ENCODE data around the gene KLLN. TPM values are rescaled to one million over a fixed set of nuclear protein-coding genes. Genes with fewer than 3 reads are reported as not detected.

KLLN gene
- total and polyA plus RNA-seq, 9 of the 15 experiments (the other 6 are each of a cell fraction or from before 2014, with no cell fraction given), result 0.07 to 0.40 (median 0.25) TPM

DNA sequence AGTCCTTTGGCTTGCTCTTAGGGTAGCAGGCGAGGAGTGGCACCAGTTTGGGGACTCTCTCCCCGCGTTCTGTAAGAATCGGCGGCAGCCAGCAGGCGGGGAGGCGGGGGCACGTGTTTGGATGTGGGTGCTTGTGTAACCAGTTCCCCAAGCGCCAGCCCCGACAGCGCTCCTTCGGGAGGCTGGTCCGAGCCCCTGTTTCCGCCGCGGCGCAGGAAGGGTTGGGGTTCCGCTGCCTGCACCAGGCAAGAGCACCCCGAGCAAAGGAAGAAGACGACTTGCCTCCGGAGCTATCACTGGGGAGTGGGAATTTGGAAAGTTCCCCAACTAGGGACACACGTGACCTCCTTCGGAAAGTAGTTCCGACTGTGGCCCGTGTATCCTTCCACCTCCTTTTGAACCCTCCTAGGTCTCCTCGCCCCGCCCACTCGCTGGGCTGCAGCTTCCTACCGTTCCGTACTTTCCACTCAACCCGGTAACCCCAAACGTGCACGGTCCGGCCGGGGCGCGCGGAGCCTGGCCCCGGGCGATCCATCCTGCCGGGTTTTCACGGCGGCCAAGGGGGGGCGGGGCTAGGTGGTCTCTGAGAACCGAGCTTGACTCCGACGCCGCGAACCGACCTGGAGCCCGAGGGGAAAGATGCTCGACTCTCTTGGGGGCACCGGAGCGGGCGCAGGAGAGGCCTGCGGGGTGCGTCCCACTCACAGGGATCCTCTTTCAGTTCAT lies 1.2 kb downstream of the KLLN start (continued):
- TF ChIP-seq, protein P1, sequence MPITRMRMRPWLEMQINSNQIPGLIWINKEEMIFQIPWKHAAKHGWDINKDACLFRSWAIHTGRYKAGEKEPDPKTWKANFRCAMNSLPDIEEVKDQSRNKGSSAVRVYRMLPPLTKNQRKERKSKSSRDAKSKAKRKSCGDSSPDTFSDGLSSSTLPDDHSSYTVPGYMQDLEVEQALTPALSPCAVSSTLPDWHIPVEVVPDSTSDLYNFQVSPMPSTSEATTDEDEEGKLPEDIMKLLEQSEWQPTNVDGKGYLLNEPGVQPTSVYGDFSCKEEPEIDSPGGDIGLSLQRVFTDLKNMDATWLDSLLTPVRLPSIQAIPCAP (CRISPR knock-in tag; IDR thresholded peaks at IDR 0.05; ENCODE audit: borderline replicate concordance), result no peak
- TF ChIP-seq DACH1 (IDR thresholded peaks at IDR 0.05; ENCODE audit: partially characterized antibody), result no peak
- TF ChIP-seq, protein P2, sequence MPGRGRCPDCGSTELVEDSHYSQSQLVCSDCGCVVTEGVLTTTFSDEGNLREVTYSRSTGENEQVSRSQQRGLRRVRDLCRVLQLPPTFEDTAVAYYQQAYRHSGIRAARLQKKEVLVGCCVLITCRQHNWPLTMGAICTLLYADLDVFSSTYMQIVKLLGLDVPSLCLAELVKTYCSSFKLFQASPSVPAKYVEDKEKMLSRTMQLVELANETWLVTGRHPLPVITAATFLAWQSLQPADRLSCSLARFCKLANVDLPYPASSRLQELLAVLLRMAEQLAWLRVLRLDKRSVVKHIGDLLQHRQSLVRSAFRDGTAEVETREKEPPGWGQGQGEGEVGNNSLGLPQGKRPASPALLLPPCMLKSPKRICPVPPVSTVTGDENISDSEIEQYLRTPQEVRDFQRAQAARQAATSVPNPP (IDR thresholded peaks at IDR 0.05; ENCODE audit: borderline replicate concordance, insufficient read depth, insufficient read length), result no peak
- TF ChIP-seq OTX1 (CRISPR knock-in tag; IDR thresholded peaks at IDR 0.05), result no peak
- TF ChIP-seq ZNF347 (CRISPR knock-in tag; IDR thresholded peaks at IDR 0.05; ENCODE audit: low read depth), result no peak
- TF ChIP-seq POLR2H (tag; IDR thresholded peaks at IDR 0.05; ENCODE audit: low read depth), result peak; percentile 62; the same call in 1 of the 2 replicates
- TF ChIP-seq, protein P3, sequence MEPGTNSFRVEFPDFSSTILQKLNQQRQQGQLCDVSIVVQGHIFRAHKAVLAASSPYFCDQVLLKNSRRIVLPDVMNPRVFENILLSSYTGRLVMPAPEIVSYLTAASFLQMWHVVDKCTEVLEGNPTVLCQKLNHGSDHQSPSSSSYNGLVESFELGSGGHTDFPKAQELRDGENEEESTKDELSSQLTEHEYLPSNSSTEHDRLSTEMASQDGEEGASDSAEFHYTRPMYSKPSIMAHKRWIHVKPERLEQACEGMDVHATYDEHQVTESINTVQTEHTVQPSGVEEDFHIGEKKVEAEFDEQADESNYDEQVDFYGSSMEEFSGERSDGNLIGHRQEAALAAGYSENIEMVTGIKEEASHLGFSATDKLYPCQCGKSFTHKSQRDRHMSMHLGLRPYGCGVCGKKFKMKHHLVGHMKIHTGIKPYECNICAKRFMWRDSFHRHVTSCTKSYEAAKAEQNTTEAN (CRISPR knock-in tag; IDR thresholded peaks at IDR 0.05), result no peak
- no peak for TF ChIP-seq KDM4B (IDR thresholded peaks at IDR 0.05; ENCODE audit: borderline replicate concordance in 2 of 2, low read depth in 1 of 2)
- TF ChIP-seq ZSCAN29 (IDR thresholded peaks at IDR 0.05), result peak; percentile 72; the same call in 1 of the 2 replicates
- TF ChIP-seq NR3C1 (CRISPR knock-in tag; IDR thresholded peaks at IDR 0.05), result no peak
- TF ChIP-seq, protein P4, sequence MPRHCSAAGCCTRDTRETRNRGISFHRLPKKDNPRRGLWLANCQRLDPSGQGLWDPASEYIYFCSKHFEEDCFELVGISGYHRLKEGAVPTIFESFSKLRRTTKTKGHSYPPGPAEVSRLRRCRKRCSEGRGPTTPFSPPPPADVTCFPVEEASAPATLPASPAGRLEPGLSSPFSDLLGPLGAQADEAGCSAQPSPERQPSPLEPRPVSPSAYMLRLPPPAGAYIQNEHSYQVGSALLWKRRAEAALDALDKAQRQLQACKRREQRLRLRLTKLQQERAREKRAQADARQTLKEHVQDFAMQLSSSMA (CRISPR knock-in tag; IDR thresholded peaks at IDR 0.05), result no peak
- no peak for TF ChIP-seq RUNX1 (IDR thresholded peaks at IDR 0.05; ENCODE audit: low read depth)
- TF ChIP-seq ILF3 (IDR thresholded peaks at IDR 0.05; ENCODE audit: borderline replicate concordance), result no peak
- no peak for TF ChIP-seq CBX8 (IDR thresholded peaks at IDR 0.05; ENCODE audit: borderline replicate concordance, extremely low read depth, low read depth, low read length, poor library complexity, severe bottlenecking)
- no peak for TF ChIP-seq HSF4 (CRISPR knock-in tag; IDR thresholded peaks at IDR 0.05; ENCODE audit: borderline replicate concordance)
- TF ChIP-seq ZNF175 (CRISPR knock-in tag; IDR thresholded peaks at IDR 0.05; ENCODE audit: low read depth), result peak; percentile 50; the same call in 1 of the 2 replicates
- TF ChIP-seq SNRNP70 (optimal IDR thresholded peaks at IDR 0.05; ENCODE audit: low read depth, low read length), result no peak
- TF ChIP-seq, protein P5, sequence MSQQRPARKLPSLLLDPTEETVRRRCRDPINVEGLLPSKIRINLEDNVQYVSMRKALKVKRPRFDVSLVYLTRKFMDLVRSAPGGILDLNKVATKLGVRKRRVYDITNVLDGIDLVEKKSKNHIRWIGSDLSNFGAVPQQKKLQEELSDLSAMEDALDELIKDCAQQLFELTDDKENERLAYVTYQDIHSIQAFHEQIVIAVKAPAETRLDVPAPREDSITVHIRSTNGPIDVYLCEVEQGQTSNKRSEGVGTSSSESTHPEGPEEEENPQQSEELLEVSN (IDR thresholded peaks at IDR 0.05; ENCODE audit: borderline replicate concordance in 1 of 2, extremely low read depth in 1 of 2, insufficient read depth in 1 of 2, insufficient read length in 1 of 2, low read depth in 1 of 2, low read length in 1 of 2, poor library complexity in 1 of 2, severe bottlenecking in 1 of 2), result peak; percentile 82 to 83
- TF ChIP-seq, protein P6, sequence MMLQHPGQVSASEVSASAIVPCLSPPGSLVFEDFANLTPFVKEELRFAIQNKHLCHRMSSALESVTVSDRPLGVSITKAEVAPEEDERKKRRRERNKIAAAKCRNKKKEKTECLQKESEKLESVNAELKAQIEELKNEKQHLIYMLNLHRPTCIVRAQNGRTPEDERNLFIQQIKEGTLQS (IDR thresholded peaks at IDR 0.05), result no peak
- TF ChIP-seq, protein P6 (CRISPR knock-in tag; conservative IDR thresholded peaks at IDR 0.05), result no peak
- no peak for TF ChIP-seq TFAM (CRISPR knock-in tag; conservative IDR thresholded peaks at IDR 0.05)
